Suppressor macrophage treated with lipopolysaccharide for 4 hours (primary cell): ENCODE data around the gene SUCLA2.
A peak's percentile ranks its signal among the peaks of the same experiment; 100 is the strongest.
"Not testable (repeated sequence)": the region's sequence is repeated elsewhere in the genome, so short reads cannot be mapped to it uniquely, and the experiment has no call there.

Experiments used
- DNase-seq: peaks from one replicate; pipeline ENCODE4 v3.0.0-alpha.2; 2020

SUCLA2 gene

DNA sequence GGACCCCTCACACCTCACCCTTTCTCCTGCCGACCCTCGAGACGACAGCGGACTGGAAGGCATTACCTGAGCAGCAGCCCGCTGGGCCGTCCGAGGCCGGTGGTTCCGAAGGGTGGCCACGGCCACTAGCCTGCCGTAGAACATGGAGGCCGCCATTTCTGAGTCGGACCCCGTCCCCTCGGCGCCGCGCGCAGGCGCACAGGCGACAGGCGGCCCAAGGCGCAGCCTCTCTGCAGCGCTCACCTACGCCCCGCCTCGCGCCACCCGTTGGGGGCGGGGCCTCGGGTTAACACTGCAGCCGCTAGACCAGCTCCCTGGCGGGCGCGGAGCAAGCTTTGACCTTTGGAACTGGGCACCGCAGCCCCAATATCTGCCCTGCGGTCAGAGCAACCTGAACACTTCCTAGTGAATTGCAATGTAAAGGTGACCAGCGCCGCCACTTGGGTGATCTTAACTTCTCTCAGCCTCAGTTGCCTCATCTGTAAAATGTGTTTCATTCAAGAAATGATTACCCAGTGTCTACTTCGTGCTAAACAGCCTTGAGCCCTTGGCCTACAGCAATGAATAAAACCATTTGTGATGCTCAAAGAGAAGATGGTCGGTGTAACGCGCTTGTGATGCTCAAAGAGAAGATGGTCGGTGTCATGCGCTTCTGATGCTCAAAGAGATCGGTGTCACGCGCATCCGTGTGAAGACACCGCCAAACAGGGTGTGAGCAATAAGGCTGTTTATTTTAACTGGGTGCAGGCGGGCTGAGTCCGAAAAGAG, at the start of gene SUCLA2:
Gene SUCLA2, minus strand, starts transcription at position 160 of the 768 bp plus-strand sequence. Its CDS starts 4 bp downstream, at position 156.
- peak; percentile 97 for DNase-seq

DNA sequence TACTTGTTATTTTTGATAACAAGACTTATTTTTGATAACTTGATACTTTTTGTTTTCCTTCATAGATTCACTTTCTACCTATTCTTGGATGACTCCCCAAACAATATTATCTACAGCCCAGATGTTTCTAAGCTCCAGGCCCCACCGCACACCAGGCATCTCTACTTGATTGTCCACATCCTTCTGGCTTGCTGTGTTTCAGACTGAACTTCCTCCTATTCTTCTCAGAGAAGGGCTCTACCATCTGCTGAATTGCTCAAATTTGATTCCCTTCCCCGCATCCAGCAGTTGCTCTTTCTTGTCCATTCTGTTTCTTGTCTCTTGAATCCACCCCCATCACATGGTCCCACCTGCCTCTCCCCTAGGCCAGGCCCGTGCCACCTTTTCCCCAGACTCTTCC, 49.5 kb upstream of the SUCLA2 start:
- no peak for DNase-seq

DNA sequence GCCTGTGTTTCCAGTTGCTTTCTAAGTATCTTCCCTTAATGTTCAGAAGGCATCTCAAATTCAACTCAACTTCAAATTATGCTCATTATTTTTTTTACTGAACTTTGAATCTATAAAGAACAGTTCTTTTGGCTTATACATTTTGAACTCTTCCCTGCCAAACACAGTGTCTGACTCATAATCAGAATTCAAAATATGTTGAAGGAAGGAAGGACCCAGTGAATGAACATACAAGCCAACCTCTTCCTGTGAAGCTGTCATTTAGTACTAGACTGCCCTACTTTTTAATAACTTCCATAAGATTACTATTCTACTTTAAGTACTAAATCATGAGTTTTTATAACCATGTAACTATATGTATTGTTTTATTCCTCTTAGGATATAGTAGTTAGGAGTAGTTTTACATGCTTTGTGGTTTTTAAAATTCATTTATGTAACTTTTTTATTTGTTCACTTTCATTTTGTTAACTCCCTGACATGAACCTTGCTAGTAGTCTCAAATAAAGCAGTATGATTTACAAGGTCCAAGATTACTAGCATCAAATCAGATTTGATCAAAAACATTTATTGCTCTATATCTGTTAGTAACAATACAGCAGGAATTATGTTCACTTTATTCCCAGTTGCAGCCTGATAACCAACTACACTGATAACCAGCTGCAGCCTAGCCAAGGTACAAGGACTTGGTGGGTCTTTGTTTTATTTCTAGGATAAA, 42.9 kb upstream of the SUCLA2 start:
- DNase-seq = no peak

DNA sequence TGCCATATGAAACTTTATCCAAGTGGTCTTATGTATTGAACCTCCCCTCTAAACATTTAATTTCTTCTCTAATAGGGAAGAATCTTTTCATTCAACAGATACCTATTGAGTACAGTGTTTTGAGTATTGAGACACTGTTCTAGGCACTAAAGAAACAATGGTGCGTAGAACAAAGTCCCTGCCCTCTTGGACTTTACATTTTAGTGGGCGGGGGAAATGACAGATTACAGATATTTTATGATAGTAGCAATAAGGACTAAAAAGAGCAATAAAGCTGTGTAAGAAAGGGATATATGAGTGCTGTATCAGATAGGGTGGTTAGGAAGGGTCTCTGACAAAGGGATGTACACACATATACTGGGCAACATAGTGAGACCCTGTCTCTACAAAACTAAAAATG, 41.8 kb upstream of the SUCLA2 start:
- no peak for DNase-seq

DNA sequence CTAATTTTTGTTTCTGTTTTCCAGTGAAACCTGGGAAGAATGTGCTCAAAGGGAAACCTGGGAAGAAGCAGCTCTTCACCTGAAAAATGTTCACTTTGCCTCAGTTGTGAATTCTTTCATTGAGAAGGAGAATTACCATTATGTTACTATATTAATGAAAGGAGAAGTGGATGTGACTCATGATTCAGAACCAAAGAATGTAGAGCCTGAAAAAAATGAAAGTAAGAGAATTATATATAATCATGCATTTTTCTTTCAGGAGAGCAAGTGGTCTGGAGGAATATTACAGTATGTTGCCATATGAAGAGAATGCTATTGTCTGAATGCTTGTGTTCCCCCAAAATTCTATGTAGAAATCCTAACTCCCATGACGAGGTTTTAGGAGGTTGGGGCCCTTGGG, 39.8 kb upstream of the SUCLA2 start:
- DNase-seq = no peak

DNA sequence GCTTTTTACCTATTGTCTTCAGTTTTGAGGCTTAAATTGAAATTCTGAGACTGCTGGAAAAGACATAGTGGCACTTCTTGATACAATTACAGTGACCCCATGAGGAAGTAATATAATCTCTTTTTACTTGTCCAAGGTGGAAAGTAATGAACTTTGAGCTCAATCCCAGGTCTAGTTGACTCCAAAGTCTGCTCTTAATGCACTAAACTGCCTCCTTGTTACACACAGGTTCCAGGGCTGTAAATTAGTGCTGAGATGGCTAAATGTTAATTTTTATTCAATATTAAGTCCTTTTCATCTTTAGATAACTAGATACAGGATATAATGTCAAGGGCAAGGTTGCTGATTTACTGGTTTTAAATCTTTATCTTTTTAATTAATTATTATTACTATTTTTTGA, 39.0 kb upstream of the SUCLA2 start:
- no peak for DNase-seq

DNA sequence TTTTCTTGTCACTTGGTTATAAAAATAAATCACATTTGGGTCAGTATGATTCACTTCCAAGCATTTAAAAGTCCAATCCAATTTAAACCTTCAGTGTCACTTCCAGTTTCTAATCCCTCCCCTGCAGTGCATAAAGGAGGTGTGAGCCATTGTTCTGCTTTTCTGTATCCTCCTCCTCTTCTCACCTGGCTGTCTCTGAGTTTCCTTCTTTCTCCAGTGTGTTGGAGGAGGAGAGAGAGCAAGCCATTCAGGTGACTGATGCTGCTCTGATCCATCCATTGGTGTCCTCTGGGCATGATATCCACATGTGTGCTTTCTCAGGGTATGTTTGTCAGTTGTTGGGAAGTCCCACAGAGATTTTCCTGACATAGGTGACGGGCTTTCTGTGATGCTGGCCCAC, 37.7 kb upstream of the SUCLA2 start:
- peak; percentile 16 for DNase-seq

DNA sequence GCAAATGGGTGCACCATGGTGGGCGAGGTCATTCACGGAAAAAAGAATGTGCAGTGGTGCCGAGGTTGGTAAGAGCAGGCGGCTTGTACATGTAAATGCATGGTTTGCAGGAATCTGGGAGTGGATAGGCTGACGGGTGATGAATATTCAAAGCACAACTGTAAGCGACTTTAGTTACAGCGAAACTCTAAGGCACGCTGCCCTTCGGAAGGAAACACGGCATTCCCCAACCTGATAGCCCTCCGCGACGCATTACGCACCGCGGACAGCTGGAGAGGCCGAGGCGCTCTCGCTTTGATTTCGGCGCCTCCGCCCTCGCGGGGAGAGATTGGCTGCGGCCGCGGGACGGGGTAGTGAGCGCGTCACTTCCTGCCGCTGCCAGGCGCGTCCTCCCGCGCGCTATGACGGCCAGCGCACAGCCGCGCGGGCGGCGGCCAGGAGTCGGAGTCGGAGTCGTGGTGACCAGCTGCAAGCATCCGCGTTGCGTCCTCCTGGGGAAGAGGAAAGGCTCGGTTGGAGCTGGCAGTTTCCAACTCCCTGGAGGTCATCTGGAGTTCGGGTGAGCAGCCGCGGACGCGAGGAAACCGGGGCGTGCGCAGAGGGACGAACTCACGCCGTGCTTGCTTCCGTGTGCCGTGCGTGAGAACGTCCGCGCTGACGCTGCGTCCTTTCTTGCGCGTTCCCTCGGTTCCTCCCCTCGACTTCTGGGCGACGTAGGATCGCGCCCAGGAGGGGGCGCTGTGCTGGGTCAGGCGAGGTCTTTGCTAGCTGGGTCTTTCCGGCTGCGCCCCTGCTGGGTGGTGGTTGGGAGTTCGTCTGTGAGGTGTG, 36.5 kb upstream of the SUCLA2 start, which contains the start of gene NUDT15:
Gene NUDT15, plus strand, starts transcription at position 381 of the 828 bp plus-strand sequence. Its CDS starts 21 bp downstream, at position 402.
- DNase-seq = peak; percentile 97

DNA sequence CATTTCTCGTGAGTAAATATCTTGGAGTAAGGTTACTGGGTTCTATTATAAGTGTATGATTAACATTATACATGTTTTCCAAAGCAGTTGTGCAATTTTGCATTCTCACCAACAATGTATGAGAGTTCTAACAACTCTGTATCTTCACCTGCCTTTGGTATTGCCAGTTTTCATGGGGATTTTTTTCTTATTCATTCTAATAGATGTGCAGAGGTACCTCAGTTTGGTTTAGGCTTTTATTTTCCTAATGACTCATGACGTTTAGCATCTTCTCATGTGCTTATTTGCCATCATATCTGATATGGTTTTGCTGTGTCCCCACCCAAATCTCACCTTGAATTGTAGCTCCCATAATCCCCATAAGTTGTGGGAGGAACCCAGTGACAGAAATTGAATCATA, 28.8 kb upstream of the SUCLA2 start:
- DNase-seq = no peak

DNA sequence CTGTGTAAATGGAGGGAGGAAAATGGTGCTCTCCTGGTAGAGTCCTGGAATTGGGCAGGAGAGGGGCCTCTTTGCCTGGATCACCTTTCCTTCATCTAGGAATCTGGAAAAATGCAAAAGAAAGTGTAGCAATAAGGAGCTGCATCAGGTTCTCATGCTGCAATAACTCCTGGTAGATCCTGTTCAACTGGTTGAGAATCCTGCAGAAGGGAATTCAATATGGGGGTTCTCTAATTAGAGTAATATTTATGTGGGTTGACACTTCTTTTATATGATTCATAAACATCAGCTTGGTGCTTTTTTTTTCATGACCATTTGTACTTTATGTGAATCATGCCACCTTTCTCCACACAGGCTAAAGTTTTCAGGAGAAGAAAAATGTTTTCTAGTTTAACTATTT, 27.0 kb upstream of the SUCLA2 start:
- no peak for DNase-seq

DNA sequence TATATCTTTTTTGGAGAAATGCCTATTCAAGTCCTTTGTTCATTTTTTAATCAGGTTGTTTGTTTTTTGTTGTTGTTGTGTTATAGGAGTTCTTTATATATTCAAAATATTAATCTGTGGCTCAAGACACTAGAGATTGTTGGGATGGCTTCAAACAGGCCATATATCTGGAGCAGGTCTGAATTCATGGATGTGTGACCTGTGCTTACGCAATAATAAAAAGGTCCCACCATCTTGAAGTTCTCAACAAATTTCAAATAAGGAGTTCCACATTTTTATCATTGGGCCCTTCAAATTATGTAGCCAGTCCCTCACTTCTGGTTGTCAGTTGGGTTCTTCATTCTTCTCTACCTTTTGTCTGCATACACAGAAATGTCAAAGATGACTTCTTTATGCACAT, 18.7 kb upstream of the SUCLA2 start:
- no peak for DNase-seq

DNA sequence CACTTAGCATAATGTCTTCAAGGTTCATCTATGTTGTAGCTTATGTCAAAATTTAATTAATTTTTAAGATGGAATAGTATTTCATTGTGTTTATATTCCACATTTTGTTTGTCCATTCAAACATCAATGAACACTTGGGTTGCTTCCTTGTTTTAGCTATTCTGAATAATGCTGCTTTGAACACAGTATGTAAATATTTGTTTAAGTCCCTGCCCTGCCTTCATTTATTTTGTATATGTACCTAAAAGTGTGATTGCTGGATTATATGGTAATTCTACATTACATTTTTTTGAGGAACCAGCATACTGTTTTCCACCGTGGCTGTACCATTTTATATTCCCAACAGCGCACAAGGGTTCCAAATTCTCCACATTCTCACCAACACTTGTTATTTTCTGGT, 17.6 kb upstream of the SUCLA2 start:
- DNase-seq = no peak

DNA sequence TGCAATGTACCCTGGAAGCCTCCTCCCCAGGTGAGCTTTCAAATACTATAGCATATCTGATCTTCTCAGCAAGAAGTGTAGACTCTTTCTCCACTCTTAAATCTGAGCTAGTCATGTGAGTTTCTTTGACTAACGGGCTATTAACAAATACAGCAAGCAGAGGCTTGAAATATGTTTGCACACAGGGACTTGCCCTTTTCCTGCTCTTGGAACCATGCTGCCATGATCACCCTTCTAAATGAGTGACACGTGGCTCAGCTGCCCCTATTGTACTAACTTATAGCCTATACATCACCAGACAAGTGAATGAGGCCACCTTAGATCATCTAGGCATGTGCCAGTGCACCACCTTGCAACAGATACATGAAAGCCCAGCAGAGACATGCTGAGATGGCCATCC, 13.3 kb upstream of the SUCLA2 start:
- no peak for DNase-seq

DNA sequence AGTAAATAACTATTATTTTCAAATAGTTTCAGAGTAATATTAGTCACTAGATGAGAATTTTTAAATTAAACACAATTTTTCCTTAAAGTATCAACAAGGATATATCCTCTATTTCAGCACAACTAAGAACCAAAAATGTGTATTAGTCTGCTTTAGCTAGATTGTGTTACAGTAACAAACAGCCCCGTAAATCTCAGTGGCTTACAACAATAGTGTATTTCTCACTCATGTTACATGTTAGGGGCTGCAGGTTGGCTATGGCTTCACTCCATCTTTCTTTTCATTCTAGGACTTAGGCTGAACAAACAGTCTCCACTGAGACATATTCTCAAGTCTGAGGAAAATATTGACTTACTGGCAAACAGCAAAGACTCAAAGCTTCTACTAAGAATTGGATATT, 11.6 kb upstream of the SUCLA2 start:
- no peak for DNase-seq

DNA sequence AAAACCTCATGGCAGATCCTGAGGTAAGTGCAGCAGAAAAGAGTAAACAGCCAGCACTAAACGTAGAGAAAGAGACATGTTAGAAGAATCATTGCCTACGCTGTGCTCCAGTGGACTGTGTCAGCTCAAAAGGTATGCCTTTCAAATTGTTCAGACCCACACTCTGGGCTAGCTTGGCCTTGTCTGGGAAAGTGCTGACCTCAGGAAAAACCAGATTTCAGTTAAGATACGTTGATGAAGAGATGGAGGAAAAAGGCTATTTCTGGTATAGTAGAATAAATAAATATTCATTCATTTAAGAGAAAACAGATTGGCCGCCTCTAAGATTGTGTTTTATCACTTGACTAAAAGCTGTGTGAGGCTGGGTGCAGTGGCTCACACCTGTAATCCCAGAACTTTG, 9.6 kb upstream of the SUCLA2 start:
- DNase-seq = no peak

DNA sequence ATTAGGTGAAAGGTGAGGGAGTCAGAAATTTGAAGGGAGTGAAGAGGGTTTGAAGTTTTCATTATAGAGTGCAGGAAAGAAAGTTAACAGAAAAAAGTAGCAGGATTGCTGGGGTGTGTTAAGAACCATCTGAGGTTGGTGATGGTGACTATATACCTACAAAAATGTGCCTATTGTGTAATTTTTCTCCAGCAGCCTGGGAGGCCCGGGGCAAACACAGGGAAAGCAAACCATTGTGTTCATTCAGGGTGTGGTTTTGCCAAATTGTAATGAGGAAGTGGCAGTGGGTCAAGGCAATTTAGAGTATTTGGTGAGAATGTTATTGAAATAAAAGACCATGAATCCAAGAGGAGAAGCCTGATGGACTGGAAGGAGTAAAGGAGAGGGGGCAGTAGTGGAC, 8.2 kb upstream of the SUCLA2 start:
- no peak for DNase-seq

DNA sequence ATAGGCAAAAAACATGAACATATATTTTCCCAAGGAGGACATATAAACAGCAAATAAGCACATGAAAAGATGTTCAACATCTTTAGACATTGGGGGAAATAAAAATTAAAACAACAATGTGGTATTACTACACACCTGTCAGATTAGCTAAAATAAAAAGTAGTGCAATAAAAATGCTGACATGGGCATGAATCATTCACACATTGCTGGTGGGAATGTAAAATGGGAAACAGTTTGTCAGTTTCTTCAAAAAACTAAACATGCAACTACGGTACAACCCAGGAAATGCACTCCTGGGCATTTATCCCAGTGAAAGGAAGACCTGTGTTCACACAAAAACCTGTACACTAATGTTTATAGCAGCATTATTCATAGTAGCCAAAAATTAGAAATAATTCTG, 5.3 kb upstream of the SUCLA2 start:
- DNase-seq = no peak

DNA sequence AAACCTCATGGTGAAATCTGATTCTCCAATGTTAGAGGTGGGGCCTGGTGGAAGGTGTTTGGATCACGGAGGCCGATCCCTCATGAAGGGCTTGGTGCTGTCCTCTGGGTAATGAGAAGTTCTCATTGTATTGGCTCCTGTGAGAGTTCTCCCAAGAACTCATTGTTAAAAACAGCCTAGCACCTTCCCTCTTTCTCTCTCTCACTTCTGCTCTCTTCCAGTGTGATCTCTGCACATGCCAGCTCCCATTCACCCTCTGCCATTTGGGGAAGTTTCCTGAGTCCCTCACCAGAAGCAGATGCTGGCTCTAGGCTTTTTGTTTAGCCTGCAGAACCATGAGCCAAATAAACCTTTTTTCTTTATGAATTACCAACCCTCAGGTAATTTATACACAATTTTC, 3.1 kb upstream of the SUCLA2 start:
- peak; percentile 16 for DNase-seq

DNA sequence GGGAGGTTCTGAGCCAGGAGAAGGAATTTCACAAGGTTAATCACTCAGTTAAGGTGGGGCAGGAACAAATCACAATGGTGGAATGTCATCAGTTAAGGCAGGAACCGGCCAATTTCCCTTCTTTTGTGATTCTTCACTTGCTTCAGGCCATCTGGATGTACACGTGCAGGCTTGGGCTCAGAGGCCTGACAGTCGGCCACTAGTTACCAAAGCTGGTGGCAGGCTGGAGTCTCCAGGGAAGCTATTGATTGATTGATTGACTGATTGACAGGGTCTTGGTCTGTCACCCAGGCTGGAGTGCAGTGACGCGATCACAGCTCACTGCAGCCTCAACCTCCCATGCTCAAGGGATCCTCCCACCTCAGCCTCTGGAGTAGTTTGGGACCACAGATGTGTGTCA, 926 bp upstream of the SUCLA2 start:
- not testable (repeated sequence) for DNase-seq

DNA sequence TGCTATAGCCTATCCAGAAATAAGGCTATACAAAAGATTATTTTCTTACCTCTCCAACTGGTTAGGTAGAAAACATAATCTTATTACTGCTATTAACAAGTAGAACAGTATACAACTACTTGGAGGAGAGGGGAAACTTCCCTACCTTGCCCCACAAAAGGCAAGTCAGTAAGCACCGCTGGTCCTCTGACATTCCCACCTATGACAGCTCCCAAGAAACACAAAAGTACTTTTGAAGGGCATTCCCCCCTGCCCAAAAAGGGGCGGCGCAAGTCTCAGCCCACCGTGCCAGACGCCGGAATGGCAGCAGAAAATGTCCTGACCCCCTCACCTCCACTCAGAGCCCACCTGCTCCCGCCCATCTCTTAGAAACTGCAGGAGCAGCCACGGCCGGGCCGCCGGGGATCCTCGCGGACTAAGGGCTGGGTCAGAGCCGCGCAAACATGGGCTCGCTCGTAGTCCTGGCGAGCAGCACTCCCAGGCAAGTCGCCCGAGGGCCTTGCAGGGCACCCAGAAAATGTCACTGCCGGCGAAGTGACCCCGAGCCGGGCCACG, 437 bp downstream of the SUCLA2 start:
- no peak for DNase-seq

DNA sequence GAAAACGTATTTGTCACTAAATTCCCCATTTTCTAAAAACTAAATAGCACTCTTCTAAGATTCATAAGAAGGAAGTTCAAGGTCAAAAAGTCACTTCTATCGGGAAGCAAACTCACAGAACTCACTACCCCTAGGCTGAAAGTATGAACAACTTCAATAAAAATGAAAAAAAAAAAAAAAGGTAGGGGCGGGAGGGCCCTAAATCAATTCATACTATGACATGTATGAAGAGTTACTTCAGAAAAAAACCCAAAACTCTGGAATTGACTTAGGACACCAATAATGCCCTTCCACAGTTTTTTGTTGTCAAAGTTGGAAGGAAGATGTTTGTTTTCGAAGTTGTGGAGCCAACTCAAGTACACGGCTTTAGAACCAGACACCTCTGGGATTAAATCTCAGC, 1.1 kb downstream of the SUCLA2 start:
- DNase-seq = no peak

DNA sequence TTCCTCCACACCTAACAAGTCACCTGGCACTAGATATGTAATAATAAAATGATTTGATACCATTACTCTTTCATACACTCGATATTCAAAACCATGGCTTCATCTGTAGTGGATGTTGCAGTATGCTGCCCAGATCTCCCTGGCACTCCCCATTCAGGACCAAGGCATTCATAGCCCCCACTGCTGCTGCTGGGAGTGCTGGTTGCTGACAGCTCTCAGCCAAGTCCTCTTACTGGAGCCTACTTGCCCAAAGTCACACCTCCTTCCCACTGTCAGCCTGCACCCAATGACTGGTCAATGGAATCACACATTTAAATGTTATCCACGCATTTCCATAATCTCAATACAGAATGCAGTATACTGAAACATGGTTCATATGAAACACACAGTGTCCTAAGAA, 3.7 kb downstream of the SUCLA2 start:
- no peak for DNase-seq

DNA sequence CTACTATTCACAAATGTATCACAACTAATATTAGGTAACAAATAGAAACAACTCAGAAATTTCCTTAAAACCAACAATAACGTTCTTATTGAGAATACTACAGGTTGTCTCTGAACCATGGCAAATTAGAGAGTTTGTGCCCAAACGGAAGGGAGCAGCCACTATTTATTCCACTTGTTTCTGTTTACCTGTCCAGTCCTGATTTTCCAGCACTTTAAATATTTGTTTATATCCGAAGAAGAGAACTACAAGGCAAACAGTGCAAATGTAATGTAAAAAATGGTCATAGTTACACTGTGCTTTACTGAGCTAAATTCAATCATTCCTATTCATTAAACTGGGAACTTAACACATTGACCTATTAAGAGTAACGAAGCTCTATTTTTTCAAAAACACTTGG, 9.2 kb downstream of the SUCLA2 start:
- no peak for DNase-seq
